Head of caudate nucleus (tissue), 42 donors: ENCODE results near the gene KCNQ1OT1.

Experiments used
- DNase-seq, 42 donors: peaks; one replicate each; pipeline versions ENCODE4 v3.0.0 to v3.0.0-alpha.2; 2020 to 2021; ENCODE audit warnings: mixed read lengths in 7 of 42
- intact Hi-C: fragments of 100-400 bp; cut with DNase I; formaldehyde crosslinking; loops from one replicate; pipeline ENCODE4 v1.15.0; 2022

The KCNQ1OT1 gene

DNA sequence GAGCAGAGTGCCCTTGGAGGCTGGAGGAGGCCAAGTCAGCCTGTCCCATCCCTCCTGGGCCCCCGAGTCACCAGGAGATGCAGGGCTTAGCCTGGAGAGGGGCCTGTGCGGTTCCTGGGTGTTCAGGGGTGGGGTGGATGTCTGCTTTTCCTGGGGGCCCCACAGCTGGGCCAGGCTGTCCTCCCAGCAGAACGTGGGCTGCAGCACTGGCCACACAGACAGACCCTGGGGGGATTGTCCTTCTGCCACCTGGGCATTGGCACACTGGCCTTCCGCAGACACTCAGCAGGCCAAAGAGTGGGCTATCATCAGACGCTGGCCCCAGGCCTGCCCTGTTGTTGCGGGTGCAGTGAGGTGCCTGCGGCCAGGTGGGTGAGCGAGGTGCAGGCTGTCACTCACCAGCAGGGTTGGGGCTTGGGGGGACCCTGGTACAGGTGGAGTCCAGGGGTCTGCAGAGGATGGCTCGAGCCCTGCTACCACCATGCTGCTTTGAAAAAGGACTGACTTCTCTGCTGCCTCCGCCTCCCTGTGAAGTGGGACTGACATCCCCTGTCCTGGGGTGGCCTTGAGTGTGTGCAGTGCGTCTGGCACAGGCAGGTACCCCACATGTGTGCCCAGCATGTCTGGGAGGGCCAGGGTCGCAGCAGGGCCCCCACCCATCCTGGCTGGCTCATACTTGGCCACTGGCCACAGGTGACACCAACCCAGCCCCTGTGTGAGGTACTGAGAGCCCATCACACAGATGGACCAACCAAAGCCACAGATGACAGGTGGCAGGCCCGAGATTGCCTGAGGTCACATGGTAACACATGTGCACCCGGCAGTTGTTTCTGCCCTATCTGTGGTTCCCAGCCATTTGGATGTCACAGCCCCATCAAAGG is 39.0 kb upstream of the KCNQ1OT1 start:
- intact Hi-C loops: no loop called here
- DNase-seq: no peak

DNA sequence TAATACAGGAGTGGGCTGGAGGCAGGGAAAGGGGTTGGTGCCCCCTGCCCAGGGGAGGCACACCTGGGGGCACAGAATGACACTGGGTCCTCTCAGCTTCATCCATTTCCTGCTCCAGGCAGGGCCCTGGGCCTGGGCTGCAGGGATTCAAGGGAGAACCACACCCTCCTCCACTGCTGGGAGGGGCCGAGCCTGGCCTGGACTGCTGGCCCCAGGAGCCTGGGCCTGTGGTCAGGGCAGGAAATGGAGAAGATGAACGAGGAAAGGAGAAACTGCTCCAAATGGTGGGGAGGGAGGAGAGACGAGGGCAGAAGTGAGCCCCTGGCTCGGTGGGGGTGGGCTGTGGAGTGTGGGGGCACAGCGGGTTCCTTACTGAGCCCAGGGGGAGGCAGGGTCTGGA is 38.1 kb upstream of the KCNQ1OT1 start:
- no peak for DNase-seq
- intact Hi-C loops: no loop called here

DNA sequence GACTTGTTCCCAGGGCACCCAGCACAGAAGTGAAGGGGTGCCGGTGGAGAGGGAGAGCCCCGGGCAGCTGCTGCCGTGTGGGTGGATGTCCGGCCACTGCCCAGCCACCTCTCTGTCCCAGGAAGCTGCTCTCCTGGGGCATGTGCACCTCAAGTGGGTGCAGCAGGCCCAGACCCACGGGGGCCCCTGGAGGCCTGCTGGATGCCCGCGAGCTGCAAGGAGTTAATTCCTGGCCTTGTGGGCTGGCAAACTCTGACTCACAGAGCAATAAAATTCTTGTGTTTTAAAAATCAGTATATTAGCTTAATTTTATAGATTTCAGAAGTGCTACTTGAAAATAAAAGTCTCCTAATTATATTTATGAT is 37.4 kb upstream of the KCNQ1OT1 start:
- no peak for DNase-seq
- intact Hi-C loops: no loop called here

DNA sequence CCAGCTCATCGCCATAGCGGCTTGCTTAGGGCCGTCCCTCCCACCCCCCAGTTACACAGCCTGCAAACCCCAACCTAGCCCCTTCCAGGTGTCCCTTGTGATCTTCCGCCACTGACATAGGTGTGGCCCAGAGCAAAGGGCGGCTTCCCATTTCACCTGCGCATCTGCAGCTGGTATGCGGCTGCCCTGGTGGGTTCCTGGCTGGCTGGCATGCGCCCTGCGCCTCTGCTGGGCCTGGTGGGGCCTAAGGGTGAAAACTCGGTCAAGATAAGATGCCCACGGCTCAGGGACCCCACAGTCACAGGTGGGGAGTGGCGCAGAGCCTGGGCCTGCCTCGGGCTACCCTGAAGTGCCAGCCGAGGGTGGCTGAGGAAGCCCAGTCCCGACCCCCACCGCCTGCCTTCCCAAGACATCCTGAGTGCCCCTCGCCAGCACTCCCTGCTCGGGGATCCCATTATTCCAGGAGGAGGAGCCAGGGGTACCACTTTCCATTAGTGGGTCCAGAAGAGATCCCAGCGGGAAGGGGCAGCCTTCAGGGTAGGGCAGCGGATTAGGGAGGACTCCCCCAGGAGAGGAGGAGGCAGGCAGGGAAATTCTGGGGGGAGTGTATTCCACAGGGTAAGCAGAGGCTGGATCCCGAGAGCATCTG is 36.9 kb upstream of the KCNQ1OT1 start:
- intact Hi-C loops: no loop called here
- DNase-seq: no peak

DNA sequence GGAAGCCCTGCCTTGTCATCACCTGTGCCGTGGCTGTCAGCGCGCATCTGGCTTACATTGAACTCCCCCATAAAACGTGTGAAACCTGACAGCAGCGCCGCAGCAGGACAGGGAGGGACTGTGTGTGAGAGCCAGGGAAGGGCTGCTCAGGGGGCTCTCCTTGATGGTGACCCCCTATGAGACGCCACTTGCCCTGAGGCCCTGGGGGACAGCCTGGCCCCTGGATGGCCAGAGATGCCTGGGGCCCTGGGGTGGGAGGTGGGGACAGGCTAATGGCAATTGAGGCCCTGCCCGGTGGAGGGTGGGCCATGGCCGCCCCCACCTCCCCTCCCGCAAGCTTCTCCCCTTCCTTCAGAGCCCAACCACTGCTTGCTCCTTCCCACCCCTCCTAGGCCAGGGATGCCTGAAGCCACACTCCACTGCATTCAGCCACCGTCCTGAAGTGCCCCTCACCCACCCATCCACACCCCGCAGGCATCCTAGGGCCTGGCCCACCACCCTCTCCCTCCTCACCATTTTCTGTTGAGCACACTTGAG is 35.3 kb upstream of the KCNQ1OT1 start:
- DNase-seq: no peak
- intact Hi-C loops: no loop called here

DNA sequence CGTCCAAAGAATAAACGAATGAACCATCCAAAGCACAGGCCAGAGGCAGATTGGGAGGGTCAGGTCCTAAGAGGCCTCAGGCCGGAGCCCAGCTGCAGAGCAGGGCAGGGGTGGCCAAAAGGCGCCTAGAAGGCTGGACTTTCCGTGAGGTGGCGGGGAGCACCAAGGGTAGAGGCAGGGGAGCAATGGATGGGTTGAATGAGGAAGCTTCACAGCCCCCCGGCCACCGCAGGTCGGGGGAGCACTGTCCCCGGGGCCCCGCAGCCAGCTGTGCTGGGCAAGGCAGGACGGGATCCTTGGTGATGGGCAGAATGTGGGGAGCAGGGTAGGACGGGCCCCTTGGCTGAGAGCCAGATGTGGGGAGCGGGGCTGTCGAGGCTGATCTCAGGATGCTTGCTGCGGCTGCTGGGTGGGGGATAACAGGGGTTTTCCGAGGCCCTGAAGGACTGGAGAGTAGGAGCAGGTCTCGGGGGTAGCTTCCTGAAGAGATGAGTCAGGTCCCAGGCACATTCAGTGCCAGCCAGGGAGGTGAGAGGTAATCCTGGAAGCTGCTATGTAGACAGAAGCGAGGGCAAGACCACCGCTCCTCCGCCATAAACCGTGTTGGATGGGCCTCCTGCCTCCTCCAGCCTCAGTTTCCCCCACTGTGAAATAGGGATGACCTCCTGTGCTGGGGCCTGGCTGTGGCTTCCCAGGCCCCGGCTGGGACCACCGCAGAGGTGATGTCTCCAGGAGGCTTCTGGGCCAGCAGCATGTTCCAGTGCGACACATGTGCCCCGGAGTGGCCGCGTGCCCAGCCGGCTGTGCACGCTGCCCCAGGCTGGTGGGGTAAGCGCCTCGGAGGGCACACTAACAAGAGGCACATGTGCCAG is 34.6 kb upstream of the KCNQ1OT1 start:
- intact Hi-C loops: no loop called here
- no peak for DNase-seq

DNA sequence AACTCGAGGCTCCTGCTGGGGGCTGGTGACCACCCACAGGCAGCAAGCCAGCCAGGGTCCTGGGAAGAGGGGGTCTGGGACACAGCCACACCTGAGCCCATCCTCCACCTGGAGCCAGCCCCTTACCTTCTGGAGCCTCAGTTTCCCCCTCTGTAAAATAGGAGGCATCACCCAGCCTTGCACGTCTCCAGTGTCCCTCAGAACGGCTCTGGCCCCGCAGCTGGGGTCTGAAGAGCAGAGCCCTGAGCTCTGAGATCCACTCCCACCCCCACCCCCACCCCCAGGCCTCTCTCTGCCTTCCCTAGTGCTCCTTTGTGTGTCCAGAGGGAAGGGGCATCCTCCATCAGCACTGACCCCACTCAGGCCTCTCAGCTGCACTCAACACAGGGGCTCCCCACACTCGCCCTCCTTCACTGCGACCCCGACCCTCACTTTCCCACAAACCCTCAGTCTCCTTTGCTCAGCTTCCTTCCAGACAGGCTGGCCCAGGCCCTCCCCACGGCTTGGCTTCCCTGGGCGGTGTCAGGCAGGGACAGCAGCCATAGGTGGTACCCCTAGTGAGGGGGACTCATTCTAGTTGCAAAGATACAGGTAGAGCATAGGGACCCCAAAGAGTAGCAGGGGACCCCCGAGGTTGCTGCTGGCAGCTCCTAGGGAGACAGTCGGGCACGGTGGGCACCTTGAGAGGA is 33.3 kb upstream of the KCNQ1OT1 start:
- intact Hi-C loops: no loop called here
- no peak for DNase-seq

DNA sequence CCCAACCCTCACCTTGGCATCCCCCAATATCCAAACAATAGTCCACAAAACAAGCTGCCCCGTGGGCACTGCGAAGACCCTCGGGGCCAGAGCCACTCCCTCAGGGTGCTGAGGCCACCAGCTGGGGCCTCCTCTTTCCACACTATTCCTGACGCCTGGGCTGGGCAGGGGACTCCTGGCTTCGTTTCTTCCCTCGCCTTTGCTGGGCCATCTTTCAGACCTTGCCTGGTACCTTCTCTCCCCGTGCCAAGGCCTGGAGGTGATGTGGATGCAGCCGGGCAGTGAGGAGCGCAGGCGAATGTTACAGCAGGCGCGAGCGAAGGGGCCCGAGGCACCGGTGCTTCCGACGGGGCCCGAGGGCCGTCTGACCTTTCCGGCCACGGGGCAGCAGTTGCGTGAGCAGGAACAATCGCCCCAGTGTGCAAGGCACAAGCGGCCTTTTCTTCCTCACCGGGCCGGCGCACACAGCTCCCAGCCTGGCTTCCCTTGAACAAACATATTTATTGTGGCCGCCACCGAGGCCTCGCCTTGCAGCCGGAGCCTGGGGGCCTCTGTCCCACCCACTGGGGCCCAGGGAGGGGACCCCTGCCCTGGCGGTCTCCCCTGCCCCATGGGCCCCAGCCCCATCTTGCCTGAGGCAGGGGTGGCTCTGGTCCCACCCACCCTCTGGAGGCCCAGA is 32.6 kb upstream of the KCNQ1OT1 start:
- peak; percentile 60 to 91 (median 80) for DNase-seq
- intact Hi-C loops: no loop called here

DNA sequence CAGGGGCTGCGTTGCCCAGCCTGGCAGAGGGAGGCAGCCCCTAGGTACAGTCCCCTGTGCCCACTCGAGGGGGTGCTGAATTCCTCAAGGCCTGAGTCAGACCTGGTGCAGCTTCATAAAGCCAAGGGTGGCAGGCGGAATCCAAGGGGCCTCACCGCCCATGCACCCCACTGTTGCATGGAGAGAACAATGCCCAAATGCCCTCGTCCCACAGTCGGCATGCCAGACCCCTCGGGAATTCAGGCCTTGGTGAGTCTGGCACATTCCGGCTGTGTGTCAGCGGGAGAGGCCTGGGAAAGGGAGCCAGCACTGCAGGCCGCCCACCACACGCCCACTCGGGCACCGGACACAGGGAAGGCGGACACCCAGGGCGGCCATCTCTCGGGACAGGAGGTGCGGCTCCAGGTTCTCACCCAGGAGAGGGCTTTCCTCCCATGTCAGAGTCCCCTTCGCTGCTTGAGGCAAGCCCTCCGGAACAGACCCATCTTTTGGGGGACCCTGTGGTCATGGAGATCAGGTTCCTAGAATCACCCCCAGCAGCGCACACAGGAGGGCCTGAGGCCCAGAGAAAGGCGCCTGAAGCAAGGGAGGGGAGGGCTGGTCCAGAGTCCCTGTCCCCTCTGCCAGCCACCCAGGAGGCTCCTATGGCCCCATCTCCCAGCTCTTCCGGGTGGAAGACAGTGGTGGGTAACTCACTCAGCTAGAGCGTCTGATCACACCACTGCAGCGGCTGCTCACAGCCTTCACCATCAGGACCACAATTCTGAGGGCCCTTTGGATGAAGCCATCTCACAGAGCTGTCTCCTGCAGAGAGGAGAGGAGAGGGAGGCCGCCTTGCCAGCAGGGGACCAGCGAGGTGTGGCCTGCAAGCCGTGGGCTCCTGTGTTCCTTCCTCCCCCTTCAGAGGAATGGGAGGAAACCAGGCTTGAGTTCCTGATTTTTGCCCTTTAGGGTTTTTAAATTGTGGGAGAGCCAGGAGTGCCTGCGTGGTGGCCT is 31.6 kb upstream of the KCNQ1OT1 start:
- intact Hi-C loops: no loop called here
- peak in 1 of 42 donors; percentile 14 for DNase-seq

DNA sequence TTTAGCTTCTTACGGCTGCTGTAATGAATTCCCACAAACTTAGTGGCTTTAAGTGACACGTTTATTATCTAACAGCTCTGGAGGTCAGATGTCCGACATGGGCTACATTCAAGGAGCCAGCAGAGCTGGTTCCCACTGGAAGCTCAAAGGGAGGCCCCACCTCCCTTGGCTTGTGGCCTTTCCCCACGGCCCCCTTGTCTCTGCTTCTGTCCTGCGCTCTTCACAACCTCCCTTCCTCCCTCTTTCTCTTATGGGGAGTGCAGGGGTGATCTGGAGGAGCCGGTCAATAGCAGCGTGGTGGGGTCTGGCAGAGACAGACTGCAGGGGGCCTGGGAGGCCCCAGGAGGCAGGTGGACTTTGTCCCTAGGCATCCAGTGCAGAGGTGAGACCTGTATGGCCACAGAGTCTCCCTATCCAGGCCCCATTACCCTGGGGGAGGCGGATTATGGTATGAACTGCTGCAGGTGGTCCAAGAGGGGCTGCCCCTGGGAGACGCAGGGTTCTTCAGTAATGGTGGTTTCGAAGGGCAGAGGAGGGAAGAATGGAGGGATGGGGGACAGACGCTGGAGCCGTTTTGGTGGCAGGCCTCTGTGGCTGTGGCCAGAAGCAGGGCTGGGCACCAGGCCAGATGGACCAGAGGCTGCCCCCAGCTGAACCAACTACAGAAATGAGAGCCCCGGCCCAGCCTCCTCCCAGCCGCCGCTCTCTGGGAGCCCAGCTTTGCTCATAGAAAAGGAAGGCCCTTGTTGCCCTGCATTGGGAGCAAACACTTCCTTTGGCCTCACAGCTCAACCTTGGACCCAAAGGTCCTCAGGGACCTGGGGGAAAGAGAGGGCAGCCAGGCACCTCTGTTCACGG is 30.7 kb upstream of the KCNQ1OT1 start:
- DNase-seq: peak; percentile 26 to 90 (median 66)
- intact Hi-C loops: no loop called here

DNA sequence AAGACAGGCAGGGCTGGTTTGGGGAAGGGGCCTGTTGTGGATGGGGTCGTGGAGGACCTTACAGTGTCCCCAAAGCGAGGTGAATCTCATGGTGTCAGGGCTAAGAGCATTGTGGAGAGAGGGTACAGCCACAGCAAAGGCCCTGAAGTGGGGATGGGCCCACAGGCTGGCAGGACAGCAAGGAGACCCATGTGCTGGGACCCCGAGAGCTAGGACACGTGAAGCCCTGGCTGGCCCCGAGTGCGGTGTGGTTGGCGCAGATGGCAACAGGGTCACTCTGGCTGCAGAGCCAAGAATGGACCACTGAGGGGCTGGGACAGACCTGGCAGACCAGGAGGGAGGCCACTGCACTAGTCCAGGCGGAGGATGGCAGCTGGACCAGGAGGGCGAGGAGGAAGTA is 30.0 kb upstream of the KCNQ1OT1 start:
- intact Hi-C loops: no loop called here
- peak in 1 of 42 donors; percentile 40 for DNase-seq

DNA sequence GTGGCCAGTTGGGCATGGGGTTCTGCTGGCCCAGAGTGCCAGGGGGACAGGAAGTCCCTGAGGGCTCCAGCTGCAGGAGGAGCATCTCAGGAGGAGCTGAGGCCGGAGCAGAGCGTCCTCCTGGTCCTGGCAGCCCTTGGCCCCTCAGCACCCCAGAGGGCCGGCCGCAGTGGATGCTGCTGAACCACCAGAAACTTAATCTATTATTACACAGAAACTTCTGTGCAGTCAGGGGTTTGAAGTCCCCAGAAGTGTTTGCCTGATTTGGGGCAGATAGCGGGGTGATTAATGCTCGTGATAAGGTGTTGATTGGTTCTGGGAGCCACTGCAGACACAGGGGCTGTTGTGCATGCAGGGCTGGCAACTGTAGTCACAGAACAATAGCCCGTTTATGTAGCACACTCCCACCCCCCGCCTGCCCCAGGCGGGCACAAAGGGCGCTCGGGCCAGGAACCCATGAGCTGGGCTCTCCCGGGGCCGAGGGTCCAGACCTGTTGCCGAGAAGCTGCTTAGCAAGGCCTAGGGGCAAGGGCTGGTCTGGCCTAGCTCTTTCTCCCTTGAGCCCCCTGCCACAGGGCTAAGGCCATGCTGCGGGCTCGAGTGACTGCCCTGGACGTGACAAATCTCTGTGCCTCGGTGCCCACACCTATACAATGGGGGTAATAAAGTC is 29.0 kb upstream of the KCNQ1OT1 start:
- DNase-seq: peak; percentile 71 to 94 (median 88)
- intact Hi-C loops: no loop called here

DNA sequence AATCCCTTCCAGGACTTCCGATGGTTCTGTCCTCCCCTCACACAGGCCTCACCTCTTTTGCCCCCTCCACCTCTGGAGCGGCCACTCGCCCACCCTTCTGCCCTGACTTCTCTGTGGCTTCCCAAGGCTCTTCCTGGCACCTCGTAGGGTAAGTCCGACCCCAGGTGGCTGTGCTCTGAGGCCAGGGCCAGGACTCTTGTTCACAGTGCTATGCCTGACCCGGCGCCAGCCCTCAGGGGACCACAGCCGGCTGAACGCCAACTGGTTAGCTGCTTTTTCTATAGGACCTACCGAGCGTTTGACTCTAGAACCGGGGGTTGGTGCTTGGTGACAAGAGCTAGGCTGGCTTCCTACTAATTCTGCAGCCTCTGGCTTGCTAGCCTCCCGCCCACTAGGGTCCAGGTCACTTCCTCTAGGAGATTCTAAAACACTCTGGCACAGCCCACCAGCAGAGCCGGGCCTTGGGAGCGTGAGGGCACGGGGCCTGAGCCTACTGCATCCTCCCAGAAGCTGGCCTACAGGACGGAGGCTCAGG is 28.4 kb upstream of the KCNQ1OT1 start:
- intact Hi-C loops: no loop called here
- DNase-seq: peak in 2 of 42 donors; percentile 18 to 48

DNA sequence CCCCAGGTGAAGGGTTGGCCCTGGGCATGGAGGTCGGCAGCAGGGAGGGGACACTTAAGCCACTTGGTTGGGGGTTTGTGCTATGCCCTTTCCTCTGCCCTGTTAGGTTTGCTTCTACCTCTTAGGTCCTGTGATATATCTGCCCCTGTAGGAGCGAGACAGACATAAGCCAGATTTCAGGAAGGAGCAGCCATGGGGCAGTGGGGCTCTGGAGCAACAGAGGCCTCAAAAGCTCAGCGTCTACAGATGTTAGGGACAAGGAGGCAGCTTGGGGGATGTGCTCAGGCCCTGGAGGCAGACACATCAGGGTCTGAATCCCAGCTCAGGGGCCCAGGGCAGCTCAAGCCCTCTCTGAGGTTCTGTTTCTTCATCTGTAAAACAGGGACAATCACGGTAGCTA is 27.2 kb upstream of the KCNQ1OT1 start:
- no peak for DNase-seq
- intact Hi-C loops: no loop called here
